DND-41 (cell line): ENCODE measurements around the gene SORCS1.

Experiments
- EZH2 ChIP-seq: IDR thresholded peaks from 3 replicates; pipeline ENCODE4 v1.6.1; 2012; ENCODE audit warnings: borderline replicate concordance, low read depth, mild to moderate bottlenecking, moderate library complexity, low read length, inconsistent platforms; ENCODE audit not compliant: severe bottlenecking
- TF ChIP-seq, protein P1 (sequence below): IDR thresholded peaks from 2 replicates; pipeline ENCODE4 v1.5.1; 2012; ENCODE audit warnings: borderline replicate concordance, low read length, moderate library complexity, mild to moderate bottlenecking; ENCODE audit not compliant: poor library complexity, severe bottlenecking; ENCODE audit errors: extremely low read depth

DNA sequence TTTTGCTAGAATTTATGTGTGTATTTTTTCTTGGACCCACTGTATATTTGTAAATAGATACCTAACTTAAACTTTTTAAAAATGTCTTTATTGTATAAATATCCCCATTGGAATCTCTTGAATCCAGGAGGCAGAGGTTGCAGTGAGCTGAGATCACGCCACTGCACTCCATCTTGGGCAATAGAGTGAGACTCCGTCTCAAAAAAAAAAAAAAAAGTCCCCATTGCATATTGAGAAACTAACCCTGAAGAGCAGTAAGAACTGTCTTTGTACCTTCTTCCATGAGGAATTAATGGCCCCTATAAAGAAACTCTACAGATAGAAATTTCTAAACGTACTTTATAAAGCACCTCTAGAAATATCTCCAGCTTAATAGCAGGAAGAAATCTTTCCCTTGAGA is 504.0 kb downstream of the SORCS1 start:
- TF ChIP-seq, protein P1, sequence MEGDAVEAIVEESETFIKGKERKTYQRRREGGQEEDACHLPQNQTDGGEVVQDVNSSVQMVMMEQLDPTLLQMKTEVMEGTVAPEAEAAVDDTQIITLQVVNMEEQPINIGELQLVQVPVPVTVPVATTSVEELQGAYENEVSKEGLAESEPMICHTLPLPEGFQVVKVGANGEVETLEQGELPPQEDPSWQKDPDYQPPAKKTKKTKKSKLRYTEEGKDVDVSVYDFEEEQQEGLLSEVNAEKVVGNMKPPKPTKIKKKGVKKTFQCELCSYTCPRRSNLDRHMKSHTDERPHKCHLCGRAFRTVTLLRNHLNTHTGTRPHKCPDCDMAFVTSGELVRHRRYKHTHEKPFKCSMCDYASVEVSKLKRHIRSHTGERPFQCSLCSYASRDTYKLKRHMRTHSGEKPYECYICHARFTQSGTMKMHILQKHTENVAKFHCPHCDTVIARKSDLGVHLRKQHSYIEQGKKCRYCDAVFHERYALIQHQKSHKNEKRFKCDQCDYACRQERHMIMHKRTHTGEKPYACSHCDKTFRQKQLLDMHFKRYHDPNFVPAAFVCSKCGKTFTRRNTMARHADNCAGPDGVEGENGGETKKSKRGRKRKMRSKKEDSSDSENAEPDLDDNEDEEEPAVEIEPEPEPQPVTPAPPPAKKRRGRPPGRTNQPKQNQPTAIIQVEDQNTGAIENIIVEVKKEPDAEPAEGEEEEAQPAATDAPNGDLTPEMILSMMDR, result no peak
- no peak for TF ChIP-seq EZH2
